Stimulated activated CD4-positive, alpha-beta T cell treated with anti-CD3 and anti-CD28 coated beads, Interleukin-1b, Interleukin-23, amount 100 ng/mL, for 4 hours (primary cell): ENCODE results near the gene INPP5A.

ENCODE experiments used
- DNase-seq, 2 donors: peaks; one replicate each; pipeline ENCODE4 v3.0.0-alpha.2; 2020; ENCODE audit warnings: low read depth in 2 of 2

INPP5A gene

GRCh38 chr10:132578287-132578951, 40.8 kb downstream of the INPP5A start:
- no peak for DNase-seq

GRCh38 chr10:132579027-132579859, 41.7 kb downstream of the INPP5A start:
- DNase-seq = no peak

- DNase-seq = no peak
Measured at GRCh38 chr10:132580143-132580542, 42.6 kb downstream of the INPP5A start.

- DNase-seq = no peak
Measured at GRCh38 chr10:132580617-132581016, 43.0 kb downstream of the INPP5A start.

GRCh38 chr10:132582137-132582536, 44.5 kb downstream of the INPP5A start:
- DNase-seq = no peak

- DNase-seq = no peak
Measured at GRCh38 chr10:132582771-132583170, 45.2 kb downstream of the INPP5A start.

- no peak for DNase-seq
Measured at GRCh38 chr10:132583456-132583855, 45.9 kb downstream of the INPP5A start.

- no peak for DNase-seq
Measured at GRCh38 chr10:132584081-132584480, 46.5 kb downstream of the INPP5A start.

GRCh38 chr10:132585732-132586722, 48.4 kb downstream of the INPP5A start:
- no peak for DNase-seq

- DNase-seq = no peak
Measured at GRCh38 chr10:132586739-132587138, 49.2 kb downstream of the INPP5A start.

GRCh38 chr10:132587175-132587574, 49.6 kb downstream of the INPP5A start:
- DNase-seq = no peak

- DNase-seq = no peak
Measured at GRCh38 chr10:132588301-132589013, 50.9 kb downstream of the INPP5A start.

- no peak for DNase-seq
Measured at GRCh38 chr10:132589015-132589414, 51.4 kb downstream of the INPP5A start.

GRCh38 chr10:132589681-132590080, 52.1 kb downstream of the INPP5A start:
- DNase-seq = no peak

- DNase-seq = no peak
Measured at GRCh38 chr10:132590094-132590751, 52.6 kb downstream of the INPP5A start.

GRCh38 chr10:132590752-132591121, 53.1 kb downstream of the INPP5A start:
- DNase-seq = no peak

GRCh38 chr10:132591166-132591971, 53.8 kb downstream of the INPP5A start:
- DNase-seq = no peak

- no peak for DNase-seq
Measured at GRCh38 chr10:132592790-132593383, 55.3 kb downstream of the INPP5A start.

GRCh38 chr10:132593389-132593788, 55.8 kb downstream of the INPP5A start:
- no peak for DNase-seq
